Nephron progenitor cell (in vitro differentiated cells): ENCODE data around the gene TUBB2B.

ENCODE experiments used
- DNase-seq: peaks from one replicate; pipeline ENCODE4 v3.0.0; 2021
- H3K27ac Mint-ChIP-seq: 2 replicates; pipeline ENCODE4 v1.8.0; 2021; ENCODE audit warnings: mild to moderate bottlenecking, moderate library complexity, mixed read lengths
- H3K27me3 Mint-ChIP-seq: 2 replicates; pipeline ENCODE4 v1.8.0; 2021; ENCODE audit warnings: mild to moderate bottlenecking, low read depth, mixed read lengths; ENCODE audit not compliant: poor library complexity
- H3K36me3 Mint-ChIP-seq: 2 replicates; pipeline ENCODE4 v1.8.0; 2021; ENCODE audit warnings: low read depth, mixed read lengths
- H3K4me1 Mint-ChIP-seq: 2 replicates; pipeline ENCODE4 v1.8.0; 2021; ENCODE audit warnings: mixed read lengths
- H3K4me3 Mint-ChIP-seq: 2 replicates; pipeline ENCODE4 v1.8.0; 2021; ENCODE audit warnings: mild to moderate bottlenecking, moderate library complexity, mixed read lengths
- H3K9me3 Mint-ChIP-seq: 2 replicates; pipeline ENCODE4 v1.8.0; 2021; ENCODE audit warnings: mild to moderate bottlenecking, moderate library complexity, mixed read lengths
- TF ChIP-seq, protein P1 (sequence below): fragments of 200-600 bp; sonication (generic); IDR thresholded peaks from 2 replicates; pipeline ENCODE4 v1.5.0; 2021; ENCODE audit warnings: antibody characterized with exemption

Gene TUBB2B

DNA sequence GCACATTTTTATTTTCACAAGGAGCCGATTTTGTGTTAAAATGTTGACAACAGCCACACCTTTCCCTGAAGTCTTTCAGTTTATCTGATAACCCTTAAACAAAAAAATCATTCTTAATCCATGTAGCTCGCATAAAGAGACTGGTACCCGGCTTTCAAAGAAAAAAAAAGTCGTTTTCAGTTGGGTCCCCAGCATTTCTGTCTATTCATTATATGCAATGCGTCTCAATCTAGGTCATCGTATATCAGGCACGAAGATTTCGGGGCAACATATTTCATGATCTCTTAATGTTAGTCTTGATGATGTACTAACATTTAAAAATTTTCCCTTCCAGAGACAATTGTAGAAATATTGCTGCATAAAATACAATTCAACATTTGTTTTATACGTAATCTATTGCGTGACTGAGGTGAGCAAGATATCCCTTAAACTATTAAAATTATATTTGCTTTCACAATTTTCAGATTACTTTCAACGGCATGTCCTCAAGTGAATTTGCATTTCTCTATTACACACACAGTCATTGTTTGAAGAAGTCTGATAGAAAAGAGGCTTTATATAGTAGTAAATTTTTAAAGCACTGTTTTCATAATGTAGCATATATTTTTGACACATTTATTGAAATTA is 2.9 kb upstream of the TUBB2B start:
- Mint-ChIP-seq H3K36me3 (peaks cover 8% of the 10 kb centered on the region), H3K9me3 (no peaks in the 10 kb centered on the region), H3K27me3 (peaks cover 17% of the 10 kb centered on the region), H3K4me3 (peak overlapping the region; percentile 94), H3K4me1 (peaks cover 73% of the 10 kb centered on the region), H3K27ac (no peak overlapping the region)
- no peak for DNase-seq
- TF ChIP-seq, protein P1, sequence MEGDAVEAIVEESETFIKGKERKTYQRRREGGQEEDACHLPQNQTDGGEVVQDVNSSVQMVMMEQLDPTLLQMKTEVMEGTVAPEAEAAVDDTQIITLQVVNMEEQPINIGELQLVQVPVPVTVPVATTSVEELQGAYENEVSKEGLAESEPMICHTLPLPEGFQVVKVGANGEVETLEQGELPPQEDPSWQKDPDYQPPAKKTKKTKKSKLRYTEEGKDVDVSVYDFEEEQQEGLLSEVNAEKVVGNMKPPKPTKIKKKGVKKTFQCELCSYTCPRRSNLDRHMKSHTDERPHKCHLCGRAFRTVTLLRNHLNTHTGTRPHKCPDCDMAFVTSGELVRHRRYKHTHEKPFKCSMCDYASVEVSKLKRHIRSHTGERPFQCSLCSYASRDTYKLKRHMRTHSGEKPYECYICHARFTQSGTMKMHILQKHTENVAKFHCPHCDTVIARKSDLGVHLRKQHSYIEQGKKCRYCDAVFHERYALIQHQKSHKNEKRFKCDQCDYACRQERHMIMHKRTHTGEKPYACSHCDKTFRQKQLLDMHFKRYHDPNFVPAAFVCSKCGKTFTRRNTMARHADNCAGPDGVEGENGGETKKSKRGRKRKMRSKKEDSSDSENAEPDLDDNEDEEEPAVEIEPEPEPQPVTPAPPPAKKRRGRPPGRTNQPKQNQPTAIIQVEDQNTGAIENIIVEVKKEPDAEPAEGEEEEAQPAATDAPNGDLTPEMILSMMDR, result no peak

DNA sequence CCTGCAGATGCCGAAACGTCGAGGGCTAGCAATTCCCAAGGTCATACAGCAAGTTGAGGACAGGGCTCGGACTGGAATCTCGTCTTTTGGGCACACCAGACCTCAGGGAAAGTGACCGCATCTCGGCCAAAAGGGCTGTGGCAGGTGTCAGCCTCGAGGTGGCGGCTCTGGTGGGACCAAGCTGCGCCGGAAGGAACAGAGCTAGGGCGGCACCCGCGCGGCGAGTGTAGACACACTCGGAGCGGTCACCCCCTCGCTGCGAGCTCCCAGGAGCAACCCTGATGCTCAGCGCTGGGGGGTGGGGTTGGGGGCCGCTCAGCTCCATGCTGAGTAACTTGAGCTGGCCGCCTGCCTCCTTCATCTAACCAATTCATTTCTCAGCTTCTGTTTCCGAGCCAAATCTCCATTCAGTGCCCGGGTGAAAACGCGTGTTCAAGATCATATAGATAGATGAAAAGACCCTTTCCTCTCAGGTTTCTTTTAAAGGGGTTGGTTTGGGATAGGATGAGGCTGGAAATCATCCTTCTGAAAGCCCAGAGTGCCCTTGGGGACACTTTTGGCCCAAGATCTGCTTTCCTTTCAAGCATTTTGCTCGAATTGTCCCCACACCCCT is 2.2 kb upstream of the TUBB2B start:
- Mint-ChIP-seq H3K27ac (peak overlapping the region; percentile 57), H3K27me3 (peaks cover 17% of the 10 kb centered on the region), H3K4me3 (peak overlapping the region; percentile 94), H3K4me1 (peaks cover 73% of the 10 kb centered on the region), H3K9me3 (no peaks in the 10 kb centered on the region), H3K36me3 (peaks cover 9% of the 10 kb centered on the region)
- TF ChIP-seq, protein P1, result no peak
- DNase-seq, result peak; percentile 67

- peak; percentile 72 for DNase-seq
- Mint-ChIP-seq H3K4me1 (peaks cover 73% of the 10 kb centered on the region), H3K9me3 (no peaks in the 10 kb centered on the region), H3K27me3 (peaks cover 17% of the 10 kb centered on the region), H3K27ac (peak overlapping the region; percentile 81), H3K4me3 (peak overlapping the region; percentile 94), H3K36me3 (peaks cover 17% of the 10 kb centered on the region)
- TF ChIP-seq, protein P1, result no peak
Measured at GRCh38 chr6:3228771-3229565, 1.5 kb upstream of the TUBB2B start.

DNA sequence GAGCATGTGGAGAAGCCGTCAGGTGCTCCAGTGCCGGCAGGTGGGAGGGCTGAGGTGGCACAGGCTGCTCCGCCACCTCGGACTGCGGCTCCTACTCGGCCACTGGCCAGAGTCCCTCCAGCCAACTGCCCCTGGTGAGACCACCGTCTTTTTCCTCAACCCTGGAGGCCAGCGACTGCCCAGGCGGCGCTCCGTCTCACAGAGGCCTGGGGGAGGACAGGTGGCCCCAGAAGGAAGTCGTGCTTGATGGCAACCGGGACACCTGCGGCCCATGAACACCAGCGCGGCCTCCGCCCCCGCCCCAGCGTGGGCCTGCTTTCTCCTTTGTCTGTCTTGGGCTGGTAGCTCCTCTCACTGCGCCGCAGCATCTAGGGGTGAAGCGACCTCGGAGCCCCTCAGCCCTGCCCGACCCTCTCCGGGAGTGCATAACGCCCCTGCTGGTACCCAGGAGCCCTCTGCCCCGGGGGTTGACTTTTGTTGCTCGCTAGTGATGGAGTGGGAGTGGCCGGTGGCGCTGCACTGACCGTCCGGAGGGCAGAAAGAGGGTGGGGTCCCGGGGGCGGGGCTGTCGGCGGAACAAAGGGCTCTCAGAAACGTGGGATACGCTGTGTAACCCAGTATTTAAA is 706 bp upstream of the TUBB2B start:
- H3K27me3 Mint-ChIP-seq, result peaks cover 17% of the 10 kb centered on the region
- peaks cover 70% of the 10 kb centered on the region for H3K4me1 Mint-ChIP-seq
- DNase-seq, result peak; percentile 80
- peaks cover 24% of the 10 kb centered on the region for H3K36me3 Mint-ChIP-seq
- H3K9me3 Mint-ChIP-seq, result no peaks in the 10 kb centered on the region
- peak overlapping the region; percentile 94 for H3K4me3 Mint-ChIP-seq
- H3K27ac Mint-ChIP-seq, result no peak overlapping the region
- TF ChIP-seq, protein P1, result no peak

DNA sequence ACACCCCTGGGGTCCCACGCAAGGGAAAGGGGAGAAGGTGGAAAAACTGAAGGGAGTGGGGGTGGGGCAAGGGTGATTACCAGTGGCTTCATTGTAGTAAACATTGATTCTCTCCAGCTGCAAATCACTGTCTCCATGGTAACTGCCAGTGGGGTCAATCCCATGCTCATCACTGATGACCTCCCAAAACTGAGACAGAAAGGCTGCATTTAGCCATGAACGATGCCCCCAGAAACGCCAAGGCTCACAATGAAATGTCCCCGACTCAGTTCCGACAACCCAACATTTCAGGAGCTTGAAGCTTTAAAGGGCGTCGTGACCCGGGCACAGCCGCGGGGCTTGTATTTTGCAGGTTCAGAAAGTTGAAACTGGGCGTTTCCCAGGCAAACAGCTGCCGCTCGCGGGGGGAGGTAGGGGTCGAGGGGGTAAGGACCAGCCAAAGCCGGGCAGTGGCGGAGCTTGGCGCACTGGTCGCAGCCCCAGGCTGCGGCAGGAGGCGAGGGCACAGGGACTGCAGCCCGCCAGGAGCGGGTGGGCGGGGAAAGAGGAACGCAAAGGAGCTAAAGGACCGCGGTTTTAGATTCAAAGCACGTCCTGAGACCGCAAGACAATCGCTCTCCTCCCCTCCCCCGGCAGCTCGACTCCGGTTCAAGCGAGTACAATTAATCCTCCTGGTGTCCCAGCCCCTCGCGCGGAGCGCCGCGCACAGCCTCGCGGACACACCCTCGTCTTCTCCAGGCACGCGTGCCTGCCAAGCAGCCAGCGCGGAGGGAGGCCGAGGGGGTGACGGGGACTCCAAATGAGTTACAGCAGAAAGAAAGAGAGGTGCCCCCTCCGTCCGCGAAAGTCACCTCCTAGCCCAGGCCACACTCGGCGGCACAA is 731 bp downstream of the TUBB2B start:
- H3K4me1 Mint-ChIP-seq, result peaks cover 56% of the 10 kb centered on the region
- DNase-seq, result peak; percentile 68
- peaks cover 23% of the 10 kb centered on the region for H3K27me3 Mint-ChIP-seq
- H3K27ac Mint-ChIP-seq, result no peak overlapping the region
- peaks cover 24% of the 10 kb centered on the region for H3K36me3 Mint-ChIP-seq
- TF ChIP-seq, protein P1, result no peak
- H3K9me3 Mint-ChIP-seq, result peaks cover 5% of the 10 kb centered on the region
- H3K4me3 Mint-ChIP-seq, result peak overlapping the region; percentile 94
